ENCODE measurements around the gene RNU6-8. TPM values are rescaled to one million over a fixed set of nuclear protein-coding genes. Genes with fewer than 3 reads are reported as not detected.

The RNU6-8 gene
- not detected for polyA plus RNA-seq (ENCODE audit: insufficient read length)
- long read RNA-seq, donor 1, partial matches to known transcripts: 0 of 2 reads
- long read RNA-seq, donor 1, other reads (novel, unspliced or antisense): 0 of 2 reads
- long read RNA-seq, donor 2, partial matches to known transcripts: 0 of 2 reads
- long read RNA-seq, donor 2, other reads (novel, unspliced or antisense): 0 of 2 reads
- long read RNA-seq, donor 3, partial matches to known transcripts: 0 of 1 reads
- long read RNA-seq, donor 3, other reads (novel, unspliced or antisense): 0 of 1 reads
- long read RNA-seq, donor 4, partial matches to known transcripts: 0 of 1 reads
- long read RNA-seq, donor 4, other reads (novel, unspliced or antisense): 0 of 1 reads
- long read RNA-seq, donor 5, partial matches to known transcripts: 0 of 2 reads
- long read RNA-seq, donor 5, other reads (novel, unspliced or antisense): 0 of 2 reads
- long read RNA-seq, donor 6, partial matches to known transcripts: 0 of 3 reads
- long read RNA-seq, donor 6, other reads (novel, unspliced or antisense): 0 of 3 reads
- long read RNA-seq, donor 7, partial matches to known transcripts: 0 of 3 reads
- long read RNA-seq, donor 7, other reads (novel, unspliced or antisense): 0 of 3 reads
- long read RNA-seq, donor 8: 0 reads

- DNase-seq: peak; percentile 91
Observed at GRCh38 chr14:32202998-32203882, at the start of gene RNU6-8. RNU6-8 (minus strand) TSS chr14:32203269.

GRCh38 chr14:32252030-32252670 lies 49.1 kb upstream of the RNU6-8 start:
- peak; percentile 76 for DNase-seq

- no peak for DNase-seq
Observed at GRCh38 chr14:32251530-32251929, 48.5 kb upstream of the RNU6-8 start.

GRCh38 chr14:32250681-32251080 lies 47.6 kb upstream of the RNU6-8 start:
- no peak for DNase-seq

GRCh38 chr14:32249780-32250179 lies 46.7 kb upstream of the RNU6-8 start:
- DNase-seq: no peak

- DNase-seq: no peak
Observed at GRCh38 chr14:32249371-32249770, 46.3 kb upstream of the RNU6-8 start.

GRCh38 chr14:32246751-32247150 lies 43.7 kb upstream of the RNU6-8 start:
- no peak for DNase-seq

- no peak for DNase-seq
Observed at GRCh38 chr14:32244404-32244803, 41.3 kb upstream of the RNU6-8 start.

GRCh38 chr14:32233260-32233659 lies 30.2 kb upstream of the RNU6-8 start:
- no peak for DNase-seq

GRCh38 chr14:32232481-32232880 lies 29.4 kb upstream of the RNU6-8 start:
- no peak for DNase-seq

GRCh38 chr14:32230695-32231280 lies 27.7 kb upstream of the RNU6-8 start:
- DNase-seq: no peak

- no peak for DNase-seq
Observed at GRCh38 chr14:32230181-32230580, 27.1 kb upstream of the RNU6-8 start.

- no peak for DNase-seq
Observed at GRCh38 chr14:32226056-32226455, 23.0 kb upstream of the RNU6-8 start.

GRCh38 chr14:32225378-32225920 lies 22.4 kb upstream of the RNU6-8 start:
- DNase-seq: no peak

- no peak for DNase-seq
Observed at GRCh38 chr14:32224737-32225377, 21.8 kb upstream of the RNU6-8 start.

- no peak for DNase-seq
Observed at GRCh38 chr14:32217301-32217700, 14.2 kb upstream of the RNU6-8 start.

GRCh38 chr14:32212833-32213232 lies 9.8 kb upstream of the RNU6-8 start:
- no peak for DNase-seq

- no peak for DNase-seq
Observed at GRCh38 chr14:32211068-32211404, 8.0 kb upstream of the RNU6-8 start.

GRCh38 chr14:32209471-32209870 lies 6.4 kb upstream of the RNU6-8 start:
- no peak for DNase-seq

- DNase-seq: no peak
Observed at GRCh38 chr14:32208490-32208889, 5.4 kb upstream of the RNU6-8 start.

GRCh38 chr14:32206552-32206951 lies 3.5 kb upstream of the RNU6-8 start:
- no peak for DNase-seq
